ENCODE measurements around the gene STK38. TPM values are rescaled to one million over a fixed set of nuclear protein-coding genes. Genes with fewer than 3 reads are reported as not detected.

STK38 gene
- total RNA-seq, 1 experiment from 2014 or later = 20.1 TPM

GRCh38 chr6:36460916-36461315 lies 86.4 kb downstream of the STK38 start:
- ATAC-seq = no peak
- no peak for DNase-seq (ENCODE audit: low read depth, low spot score)
- ChIA-PET RAD21 (ENCODE audit: low non-redundant PET in 1 of 2, low total read pairs in 2 of 2, uncharacterized antibody in 2 of 2, unreplicated experiment in 2 of 2) (no interaction called here), CTCF (no interaction called here), POLR2A (interaction anchor here (1.3 kb wide), 1 partner anchor 19 kb away, joined by 3 read pairs; no protein-coding TSS in a partner anchor)
- H3K9me2 ChIP-seq (ENCODE audit: insufficient read depth) = no peaks in the 10 kb centered on the region
- H2AFZ ChIP-seq (ENCODE audit: low read depth, low read length, poor library complexity, severe bottlenecking) = no peak overlapping the region
- H3K36me3 ChIP-seq (ENCODE audit: control insufficient read depth in 1 of 2, insufficient read depth in 2 of 2, low read length in 2 of 2) = no peaks in the 10 kb centered on the region
- H4K20me1 ChIP-seq (ENCODE audit: insufficient read depth) = no peaks in the 10 kb centered on the region
- H3K27me3 ChIP-seq (ENCODE audit: insufficient read depth, low read length) = no peaks in the 10 kb centered on the region
- no peaks in the 10 kb centered on the region for H3K4me1 ChIP-seq (ENCODE audit: control insufficient read depth in 1 of 2, insufficient read depth in 2 of 2, low read length in 2 of 2)
- intact Hi-C loops (cut with micrococcal nuclease) = no loop called here
- no peak for TF ChIP-seq RAD21 (IDR thresholded peaks at IDR 0.05; ENCODE audit: low read depth)
- TF ChIP-seq CBX3 (IDR thresholded peaks at IDR 0.05; ENCODE audit: low read depth) = no peak
- no peak for TF ChIP-seq ZNF274 (IDR thresholded peaks at IDR 0.05; ENCODE audit: low read depth, low read length)
- TF ChIP-seq REST (IDR thresholded peaks at IDR 0.05; ENCODE audit: low read depth) = no peak
- no peak for TF ChIP-seq SIN3A (IDR thresholded peaks at IDR 0.05; ENCODE audit: low read depth)
- no peak for TF ChIP-seq EGR1 (IDR thresholded peaks at IDR 0.05; ENCODE audit: low read depth)
- TF ChIP-seq FOSL1 (IDR thresholded peaks at IDR 0.05; ENCODE audit: low read depth) = no peak
- TF ChIP-seq TCF7L2 (IDR thresholded peaks at IDR 0.05; ENCODE audit: borderline replicate concordance, extremely low read depth, insufficient read depth, insufficient read length) = no peak
- TF ChIP-seq POLR2A (IDR thresholded peaks at IDR 0.05; ENCODE audit: borderline replicate concordance, extremely low read depth, insufficient read depth, insufficient read length) = no peak
- no peak for TF ChIP-seq SRF (IDR thresholded peaks at IDR 0.05; ENCODE audit: low read depth)
- TF ChIP-seq CEBPB (IDR thresholded peaks at IDR 0.05; ENCODE audit: low read depth) = no peak
- no peak for TF ChIP-seq MAX (IDR thresholded peaks at IDR 0.05)
- no peak for TF ChIP-seq JUND (IDR thresholded peaks at IDR 0.05)
- TF ChIP-seq EZH2phosphoT487 (IDR thresholded peaks at IDR 0.05; ENCODE audit: borderline replicate concordance) = no peak
- TF ChIP-seq ATF3 (IDR thresholded peaks at IDR 0.05) = no peak
- no peak for TF ChIP-seq ELF1 (IDR thresholded peaks at IDR 0.05; ENCODE audit: borderline replicate concordance, low read depth)
- no peak overlapping the region for H3K9ac ChIP-seq (ENCODE audit: low read length)
- H3K79me2 ChIP-seq (ENCODE audit: insufficient read depth, low read length) = peaks cover 94% of the 10 kb centered on the region
- no peak overlapping the region for H3K4me3 ChIP-seq (replicated peaks in 1 of 2; ENCODE audit: low read depth in 1 of 2, low read length in 2 of 2)
- no peak overlapping the region for H3K4me2 ChIP-seq (ENCODE audit: low read length)
- no peaks in the 10 kb centered on the region for H3K9me3 ChIP-seq (ENCODE audit: control insufficient read depth in 1 of 2, insufficient read depth in 1 of 2, low read depth in 1 of 2, low read length in 2 of 2)
- H3K27ac ChIP-seq (ENCODE audit: low read depth, low read length) = no peak overlapping the region
- no TSS peak for BruUV-seq (replicated peaks)

All from HCT116 (cell line).